Measurements from ENCODE around the gene SHROOM4. TPM values are rescaled to one million over a fixed set of nuclear protein-coding genes. Genes with fewer than 3 reads are reported as not detected.

SHROOM4 gene
- total RNA-seq, 1 experiment from 2014 or later = 7.1 TPM

DNA sequence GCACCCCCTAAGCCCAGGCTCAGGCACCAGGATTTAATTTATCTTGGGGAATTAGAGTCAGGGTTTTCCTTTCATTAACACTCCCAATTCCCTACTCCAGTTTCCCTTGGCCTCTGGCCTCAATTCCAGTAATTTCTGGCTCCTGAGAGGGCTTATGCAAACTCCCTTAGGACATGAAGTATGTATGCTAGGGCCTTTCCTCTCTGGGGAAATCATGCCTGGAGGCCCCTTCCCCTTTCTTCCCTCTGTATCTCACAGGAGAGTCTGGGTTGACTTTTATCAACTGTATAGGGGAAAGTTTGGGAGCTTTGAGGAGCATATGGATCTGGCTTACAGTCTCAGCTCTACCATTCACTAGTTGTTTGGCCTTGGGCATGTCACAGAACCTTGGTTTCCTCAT is 169.5 kb downstream of the SHROOM4 start (continued):
- TF ChIP-seq, protein P1, sequence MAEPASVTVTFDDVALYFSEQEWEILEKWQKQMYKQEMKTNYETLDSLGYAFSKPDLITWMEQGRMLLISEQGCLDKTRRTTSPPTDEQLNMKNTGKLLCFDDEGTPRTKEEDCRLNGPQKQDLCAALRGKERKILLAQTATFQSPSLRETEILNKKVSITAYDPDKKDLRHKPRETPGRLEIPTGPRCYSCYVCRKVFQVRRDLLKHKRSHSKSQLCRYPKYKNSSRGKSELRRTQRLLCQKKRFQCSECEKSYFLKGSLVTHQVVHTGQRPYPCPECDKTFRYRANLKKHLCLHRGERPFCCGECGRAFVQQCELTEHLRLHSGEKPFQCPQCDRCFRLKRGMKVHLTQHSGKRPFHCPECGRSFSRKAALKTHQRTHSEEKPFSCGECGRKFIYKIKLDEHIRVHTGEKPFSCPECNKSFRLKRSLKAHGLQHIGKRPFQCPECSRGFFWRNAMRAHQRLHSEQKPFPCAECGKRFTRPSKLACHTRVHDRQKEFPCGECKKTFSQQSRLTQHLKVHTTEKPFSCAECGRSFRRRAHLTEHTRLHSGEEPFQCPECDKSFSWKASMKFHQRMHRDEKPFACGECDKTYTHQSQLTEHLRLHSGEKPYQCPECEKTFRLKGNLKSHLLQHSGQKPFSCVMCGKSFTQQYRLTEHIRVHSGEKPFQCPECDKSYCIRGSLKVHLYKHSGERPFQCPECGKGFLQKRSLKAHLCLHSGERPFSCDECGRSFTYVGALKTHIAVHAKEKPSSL (CRISPR knock-in tag; conservative IDR thresholded peaks at IDR 0.05) = no peak
- no peak for TF ChIP-seq NR1H2 (CRISPR knock-in tag; IDR thresholded peaks at IDR 0.05)
- no peak for TF ChIP-seq ZNF423 (CRISPR knock-in tag; IDR thresholded peaks at IDR 0.05)
- TF ChIP-seq, protein P2, sequence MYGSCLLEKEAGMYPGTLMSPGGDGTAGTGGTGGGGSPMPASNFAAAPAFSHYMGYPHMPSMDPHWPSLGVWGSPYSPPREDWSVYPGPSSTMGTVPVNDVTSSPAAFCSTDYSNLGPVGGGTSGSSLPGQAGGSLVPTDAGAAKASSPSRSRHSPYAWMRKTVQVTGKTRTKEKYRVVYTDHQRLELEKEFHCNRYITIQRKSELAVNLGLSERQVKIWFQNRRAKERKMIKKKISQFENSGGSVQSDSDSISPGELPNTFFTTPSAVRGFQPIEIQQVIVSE (CRISPR knock-in tag; IDR thresholded peaks at IDR 0.05; ENCODE audit: borderline replicate concordance) = no peak
- TF ChIP-seq MXD4 (CRISPR knock-in tag; IDR thresholded peaks at IDR 0.05; ENCODE audit: borderline replicate concordance) = no peak
- TF ChIP-seq ZNF138 (CRISPR knock-in tag; conservative IDR thresholded peaks at IDR 0.05) = no peak
- TF ChIP-seq, protein P3, sequence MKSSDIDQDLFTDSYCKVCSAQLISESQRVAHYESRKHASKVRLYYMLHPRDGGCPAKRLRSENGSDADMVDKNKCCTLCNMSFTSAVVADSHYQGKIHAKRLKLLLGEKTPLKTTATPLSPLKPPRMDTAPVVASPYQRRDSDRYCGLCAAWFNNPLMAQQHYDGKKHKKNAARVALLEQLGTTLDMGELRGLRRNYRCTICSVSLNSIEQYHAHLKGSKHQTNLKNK (CRISPR knock-in tag; IDR thresholded peaks at IDR 0.05) = no peak

DNA sequence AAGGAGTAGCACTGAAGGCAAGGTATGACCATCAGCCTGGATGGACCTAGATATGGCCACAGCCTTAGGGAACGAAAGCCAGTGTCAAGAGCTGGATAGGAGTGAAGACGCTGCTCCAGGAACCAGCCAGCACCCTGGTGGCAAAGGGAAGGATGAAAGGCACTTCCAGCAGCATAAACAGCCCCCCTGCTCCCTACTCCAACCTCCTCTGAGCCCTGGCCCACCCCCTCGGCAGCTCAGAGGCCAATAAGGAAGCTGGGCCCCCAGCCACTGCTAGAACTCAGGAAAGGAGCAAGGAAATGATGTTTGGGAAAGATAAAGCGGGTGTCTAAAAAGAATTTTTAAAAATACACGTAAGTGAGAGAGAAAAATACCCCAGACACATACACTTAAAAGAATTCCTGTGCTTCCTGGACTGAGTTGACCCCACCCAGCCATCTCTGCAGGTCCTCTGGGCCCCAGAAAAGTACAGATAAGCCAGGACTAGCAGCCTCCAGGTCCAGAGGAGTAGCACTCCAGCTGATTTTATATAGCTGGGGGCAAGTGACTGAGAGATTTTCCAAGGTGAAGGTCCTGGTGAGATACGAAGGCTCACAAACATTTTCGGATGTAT is 170.4 kb downstream of the SHROOM4 start:
- H3K9me3 Mint-ChIP-seq = no peaks in the 10 kb centered on the region
- ATAC-seq (no peak), DNase-seq (ENCODE audit: low spot score) (no peak)
- no peak overlapping the region for H3K27ac Mint-ChIP-seq
- no peaks in the 10 kb centered on the region for H3K27me3 Mint-ChIP-seq (ENCODE audit: low read depth)
- CTCF ChIA-PET = no interaction called here
- no peak overlapping the region for H3K4me3 Mint-ChIP-seq
- no peaks in the 10 kb centered on the region for H3K36me3 Mint-ChIP-seq
- TF ChIP-seq GTF2I (CRISPR knock-in tag; conservative IDR thresholded peaks at IDR 0.05) (no peak), MYBL2 (CRISPR knock-in tag; IDR thresholded peaks at IDR 0.05) (no peak), NFYB (CRISPR knock-in tag; conservative IDR thresholded peaks at IDR 0.05; ENCODE audit: low read depth) (no peak)
- POLR2A ChIA-PET = no interaction called here
- peaks cover 18% of the 10 kb centered on the region for H3K4me1 Mint-ChIP-seq

DNA sequence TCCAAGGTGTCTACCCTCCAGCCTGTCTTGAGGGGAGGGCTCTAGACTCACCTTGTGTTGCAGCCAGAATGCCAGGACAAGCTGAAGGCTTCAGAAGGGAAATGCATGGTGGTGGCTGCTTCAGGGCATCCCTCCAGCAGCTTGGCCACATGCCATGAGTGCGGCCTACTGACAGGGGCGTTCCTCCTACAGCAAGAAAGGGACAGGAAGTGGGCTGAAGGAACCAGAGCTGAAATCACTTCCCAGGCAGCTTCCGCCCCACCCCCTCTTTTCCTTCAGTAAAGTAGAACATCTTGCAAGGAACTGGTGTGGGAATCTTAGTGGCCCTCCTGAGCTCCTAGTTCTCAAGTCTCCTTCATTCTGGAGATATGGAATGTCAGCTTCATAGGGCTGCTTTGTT is 175.9 kb downstream of the SHROOM4 start:
- POLR2A ChIA-PET = no interaction called here
- no peaks in the 10 kb centered on the region for H3K9me3 Mint-ChIP-seq
- DNase-seq (ENCODE audit: low spot score) (no peak), ATAC-seq (no peak)
- TF ChIP-seq, protein P4, sequence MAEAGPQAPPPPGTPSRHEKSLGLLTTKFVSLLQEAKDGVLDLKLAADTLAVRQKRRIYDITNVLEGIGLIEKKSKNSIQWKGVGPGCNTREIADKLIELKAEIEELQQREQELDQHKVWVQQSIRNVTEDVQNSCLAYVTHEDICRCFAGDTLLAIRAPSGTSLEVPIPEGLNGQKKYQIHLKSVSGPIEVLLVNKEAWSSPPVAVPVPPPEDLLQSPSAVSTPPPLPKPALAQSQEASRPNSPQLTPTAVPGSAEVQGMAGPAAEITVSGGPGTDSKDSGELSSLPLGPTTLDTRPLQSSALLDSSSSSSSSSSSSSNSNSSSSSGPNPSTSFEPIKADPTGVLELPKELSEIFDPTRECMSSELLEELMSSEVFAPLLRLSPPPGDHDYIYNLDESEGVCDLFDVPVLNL (CRISPR knock-in tag; IDR thresholded peaks at IDR 0.05; ENCODE audit: borderline replicate concordance, low read depth) = no peak
- TF ChIP-seq JUN (CRISPR knock-in tag; IDR thresholded peaks at IDR 0.05) (no peak), NR2C2 (CRISPR knock-in tag; IDR thresholded peaks at IDR 0.05) (no peak)
- TF ChIP-seq, protein P5, sequence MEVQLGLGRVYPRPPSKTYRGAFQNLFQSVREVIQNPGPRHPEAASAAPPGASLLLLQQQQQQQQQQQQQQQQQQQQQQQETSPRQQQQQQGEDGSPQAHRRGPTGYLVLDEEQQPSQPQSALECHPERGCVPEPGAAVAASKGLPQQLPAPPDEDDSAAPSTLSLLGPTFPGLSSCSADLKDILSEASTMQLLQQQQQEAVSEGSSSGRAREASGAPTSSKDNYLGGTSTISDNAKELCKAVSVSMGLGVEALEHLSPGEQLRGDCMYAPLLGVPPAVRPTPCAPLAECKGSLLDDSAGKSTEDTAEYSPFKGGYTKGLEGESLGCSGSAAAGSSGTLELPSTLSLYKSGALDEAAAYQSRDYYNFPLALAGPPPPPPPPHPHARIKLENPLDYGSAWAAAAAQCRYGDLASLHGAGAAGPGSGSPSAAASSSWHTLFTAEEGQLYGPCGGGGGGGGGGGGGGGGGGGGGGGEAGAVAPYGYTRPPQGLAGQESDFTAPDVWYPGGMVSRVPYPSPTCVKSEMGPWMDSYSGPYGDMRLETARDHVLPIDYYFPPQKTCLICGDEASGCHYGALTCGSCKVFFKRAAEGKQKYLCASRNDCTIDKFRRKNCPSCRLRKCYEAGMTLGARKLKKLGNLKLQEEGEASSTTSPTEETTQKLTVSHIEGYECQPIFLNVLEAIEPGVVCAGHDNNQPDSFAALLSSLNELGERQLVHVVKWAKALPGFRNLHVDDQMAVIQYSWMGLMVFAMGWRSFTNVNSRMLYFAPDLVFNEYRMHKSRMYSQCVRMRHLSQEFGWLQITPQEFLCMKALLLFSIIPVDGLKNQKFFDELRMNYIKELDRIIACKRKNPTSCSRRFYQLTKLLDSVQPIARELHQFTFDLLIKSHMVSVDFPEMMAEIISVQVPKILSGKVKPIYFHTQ (CRISPR knock-in tag; IDR thresholded peaks at IDR 0.05) = no peak
- CTCF ChIA-PET = no interaction called here
- H3K4me3 Mint-ChIP-seq = no peak overlapping the region
- H3K4me1 Mint-ChIP-seq = peaks cover 3% of the 10 kb centered on the region; the same call in 1 of the 2 replicates
- no peaks in the 10 kb centered on the region for H3K36me3 Mint-ChIP-seq
- H3K27me3 Mint-ChIP-seq (ENCODE audit: low read depth) = no peaks in the 10 kb centered on the region
- no peak overlapping the region for H3K27ac Mint-ChIP-seq

All from WTC11 (cell line).